KMS-11 (cell line): Measurements from ENCODE around the gene C1QTNF9B.

ENCODE experiments used
- H2AFZ ChIP-seq: fragments of 200-600 bp; sonication (generic); 2 replicates; pipeline ENCODE4 v1.6.1; 2016; ENCODE audit warnings: antibody characterized with exemption, mixed run types, low read depth
- H3K27ac ChIP-seq: fragments of 200-600 bp; sonication (generic); 2 replicates; pipeline ENCODE4 v1.6.1; 2016; ENCODE audit warnings: mild to moderate bottlenecking, mixed run types
- H3K27me3 ChIP-seq: fragments of 200-600 bp; sonication (generic); 2 replicates; pipeline ENCODE4 v1.6.1; 2017; ENCODE audit warnings: mild to moderate bottlenecking, low read depth, mixed run types, moderate library complexity; ENCODE audit not compliant: insufficient read depth
- H3K36me3 ChIP-seq: fragments of 200-600 bp; sonication (generic); 2 replicates; pipeline ENCODE4 v1.6.1; 2017; ENCODE audit warnings: mild to moderate bottlenecking, mixed run types; ENCODE audit not compliant: insufficient read depth
- H3K4me1 ChIP-seq: fragments of 200-600 bp; sonication (generic); 2 replicates; pipeline ENCODE4 v1.6.1; 2016; ENCODE audit warnings: mild to moderate bottlenecking, low read depth, mixed run types; ENCODE audit not compliant: poor library complexity, severe bottlenecking
- H3K4me2 ChIP-seq: fragments of 200-600 bp; sonication (generic); 2 replicates; pipeline ENCODE4 v1.7.0; 2016; ENCODE audit warnings: mild to moderate bottlenecking, mixed run types
- H3K4me3 ChIP-seq: fragments of 200-600 bp; sonication (generic); IDR thresholded peaks from 2 replicates; pipeline ENCODE4 v1.6.1; 2017; ENCODE audit warnings: low read depth, low read length, mixed read lengths; ENCODE audit not compliant: insufficient read depth
- H3K79me2 ChIP-seq: fragments of 200-600 bp; sonication (generic); 2 replicates; pipeline ENCODE4 v1.6.1; 2016; ENCODE audit warnings: low read depth, mixed run types; ENCODE audit not compliant: insufficient read depth
- H3K9ac ChIP-seq: fragments of 200-600 bp; sonication (generic); 2 replicates; pipeline ENCODE4 v1.6.1; 2016; ENCODE audit warnings: mild to moderate bottlenecking, mixed run types
- H4K20me1 ChIP-seq: fragments of 200-600 bp; sonication (generic); 2 replicates; pipeline ENCODE4 v1.6.1; 2016; ENCODE audit warnings: mild to moderate bottlenecking, mixed run types; ENCODE audit not compliant: insufficient read depth
- CTCF ChIP-seq: fragments of 200-600 bp; sonication (generic); conservative IDR thresholded peaks from 2 replicates; pipeline ENCODE4 v1.6.1; 2017; ENCODE audit warnings: low read depth, mild to moderate bottlenecking, antibody characterized with exemption, low read length, moderate library complexity, mixed read lengths

The C1QTNF9B gene

GRCh38 chr13:23912469-23912868 is 15.2 kb upstream of the C1QTNF9B start:
- Histone ChIP-seq H3K4me3 (no peak overlapping the region), H3K36me3 (no peaks in the 10 kb centered on the region), H3K9ac (no peak overlapping the region), H3K4me1 (no peaks in the 10 kb centered on the region), H2AFZ (no peak overlapping the region), H4K20me1 (no peaks in the 10 kb centered on the region), H3K79me2 (no peaks in the 10 kb centered on the region), H3K4me2 (no peak overlapping the region), H3K27me3 (no peaks in the 10 kb centered on the region), H3K27ac (no peak overlapping the region)
- TF ChIP-seq CTCF = no peak

GRCh38 chr13:23909606-23910005 is 12.3 kb upstream of the C1QTNF9B start:
- Histone ChIP-seq H3K4me2 (no peak overlapping the region), H3K36me3 (no peaks in the 10 kb centered on the region), H3K4me3 (no peak overlapping the region), H3K27me3 (no peaks in the 10 kb centered on the region), H4K20me1 (no peaks in the 10 kb centered on the region), H3K9ac (no peak overlapping the region), H2AFZ (no peak overlapping the region), H3K27ac (no peak overlapping the region), H3K79me2 (no peaks in the 10 kb centered on the region), H3K4me1 (no peaks in the 10 kb centered on the region)
- no peak for TF ChIP-seq CTCF

- no peaks in the 10 kb centered on the region for H3K79me2 ChIP-seq
- H4K20me1 ChIP-seq = no peaks in the 10 kb centered on the region
- H2AFZ ChIP-seq = no peak overlapping the region
- no peak for TF ChIP-seq CTCF
- H3K4me2 ChIP-seq = no peak overlapping the region
- no peak overlapping the region for H3K9ac ChIP-seq
- H3K4me3 ChIP-seq = no peak overlapping the region
- no peaks in the 10 kb centered on the region for H3K27me3 ChIP-seq
- no peak overlapping the region for H3K27ac ChIP-seq
- H3K4me1 ChIP-seq = no peaks in the 10 kb centered on the region
- H3K36me3 ChIP-seq = no peaks in the 10 kb centered on the region
Observed at GRCh38 chr13:23905766-23906165, 8.5 kb upstream of the C1QTNF9B start.

GRCh38 chr13:23903906-23904280 is 6.6 kb upstream of the C1QTNF9B start:
- no peaks in the 10 kb centered on the region for H3K36me3 ChIP-seq
- no peak overlapping the region for H2AFZ ChIP-seq
- H3K9ac ChIP-seq = no peak overlapping the region
- H3K27ac ChIP-seq = no peak overlapping the region
- TF ChIP-seq CTCF = no peak
- H4K20me1 ChIP-seq = no peaks in the 10 kb centered on the region
- H3K4me2 ChIP-seq = no peak overlapping the region
- no peaks in the 10 kb centered on the region for H3K4me1 ChIP-seq
- no peak overlapping the region for H3K4me3 ChIP-seq
- no peaks in the 10 kb centered on the region for H3K27me3 ChIP-seq
- no peaks in the 10 kb centered on the region for H3K79me2 ChIP-seq
